A673 (cell line): ENCODE measurements around the gene MYLK3. TPM values are rescaled to one million over a fixed set of nuclear protein-coding genes. Genes with fewer than 3 reads are reported as not detected.

Experiments used
- BruUV-seq: library from RNA; stranded (reverse); fragments of 400-500 nt; replicated peaks from 2 replicates; lab custom pipeline; 2021; lab: Mats Ljungman, UMichigan
- CTCF ChIA-PET: fragments of 300-600 bp; sonication (Branson Sonifier 250); formaldehyde crosslinking; loops from one replicate; lab custom pipeline; 2022; ENCODE audit warnings: antibody characterized with exemption; lab: Charles Lee
- POLR2A ChIA-PET: fragments of 300-600 bp; sonication (Branson Sonifier 250); formaldehyde crosslinking; loops from one replicate; lab custom pipeline; 2022; ENCODE audit warnings: antibody characterized with exemption; ENCODE audit not compliant: low non-redundant PET; lab: Charles Lee
- DNase-seq: peaks from one replicate; pipeline ENCODE4 v3.0.0-alpha.2; 2015; ENCODE audit warnings: low spot score
- H3K27ac ChIP-seq: fragments of 200-600 bp; sonication (generic); 2 replicates; pipeline ENCODE4 v1.5.1; 2016; ENCODE audit warnings: mixed run types, low read depth, mild to moderate bottlenecking, mixed read lengths, antibody characterized with exemption, low read length; ENCODE audit not compliant: poor library complexity, severe bottlenecking
- H3K27me3 ChIP-seq: fragments of 200-600 bp; sonication (generic); replicated peaks from 2 replicates; pipeline ENCODE4 v1.6.1; 2017; ENCODE audit warnings: mixed run types, low read depth, mild to moderate bottlenecking, mixed read lengths, antibody characterized with exemption, low read length; ENCODE audit not compliant: insufficient read depth, poor library complexity
- H3K36me3 ChIP-seq: fragments of 200-600 bp; sonication (generic); 2 replicates; pipeline ENCODE4 v1.6.1; 2016; ENCODE audit warnings: mixed run types, mild to moderate bottlenecking, mixed read lengths, antibody characterized with exemption, low read length; ENCODE audit not compliant: insufficient read depth, poor library complexity, severe bottlenecking
- H3K4me1 ChIP-seq: fragments of 200-600 bp; sonication (generic); 2 replicates; pipeline ENCODE4 v1.6.1; 2017; ENCODE audit warnings: mixed run types, mild to moderate bottlenecking, mixed read lengths, antibody characterized with exemption, low read length; ENCODE audit not compliant: insufficient read depth, poor library complexity, severe bottlenecking
- H3K4me3 ChIP-seq: fragments of 200-600 bp; sonication (generic); 2 replicates; pipeline ENCODE4 v1.5.1; 2016; ENCODE audit warnings: low read depth, mixed run types, mild to moderate bottlenecking, mixed read lengths, low read length; ENCODE audit not compliant: poor library complexity, severe bottlenecking
- H3K9me3 ChIP-seq: fragments of 200-600 bp; sonication (generic); 2 replicates; pipeline ENCODE4 v1.6.1; 2016; ENCODE audit warnings: mixed run types, low read depth, mild to moderate bottlenecking, mixed read lengths, antibody characterized with exemption, low read length; ENCODE audit not compliant: poor library complexity, severe bottlenecking
- CTCF ChIP-seq: fragments of 300-800, 200-600 bp; sonication (generic); conservative IDR thresholded peaks from 2 replicates; pipeline ENCODE4 v1.5.1; 2017; ENCODE audit warnings: low read depth, mild to moderate bottlenecking, antibody characterized with exemption, low read length, moderate library complexity, mixed read lengths
- EZH2 ChIP-seq: fragments of 200-600 bp; sonication (generic); IDR thresholded peaks from 2 replicates; pipeline ENCODE4 v1.6.1; 2017; ENCODE audit warnings: borderline replicate concordance, low read depth, mild to moderate bottlenecking, mixed read lengths, antibody characterized with exemption, low read length; ENCODE audit not compliant: poor library complexity, severe bottlenecking
- intact Hi-C: fragments of 100-400 bp; cut with micrococcal nuclease; formaldehyde crosslinking; loops from one replicate; pipeline ENCODE4 v1.10.0; 2022; ENCODE audit not compliant: unreplicated experiment
- total RNA-seq: library from RNA; stranded (reverse); gene quantifications from 2 replicates; pipeline ENCODE4 v1.2.3, GENCODE V29; 2021

The MYLK3 gene
- total RNA-seq, 1 experiment from 2014 or later = 0.77 TPM

- Histone ChIP-seq H3K36me3 (no peaks in the 10 kb centered on the region), H3K27me3 (no peaks in the 10 kb centered on the region), H3K27ac (no peak overlapping the region), H3K9me3 (no peaks in the 10 kb centered on the region), H3K4me1 (no peaks in the 10 kb centered on the region), H3K4me3 (no peak overlapping the region)
- CTCF ChIA-PET = no interaction called here
- no peak for TF ChIP-seq CTCF
- no peak for TF ChIP-seq EZH2
- POLR2A ChIA-PET = no interaction called here
- no peak for DNase-seq
- intact Hi-C loops = no loop called here
- BruUV-seq = no TSS peak
These were observed 16.2 kb downstream of the MYLK3 start for GRCh38 chr16:46731691-46732555.

GRCh38 chr16:46730801-46731690 is 17.1 kb downstream of the MYLK3 start:
- no TSS peak for BruUV-seq
- Histone ChIP-seq H3K36me3 (no peaks in the 10 kb centered on the region), H3K27ac (no peak overlapping the region), H3K4me3 (no peak overlapping the region), H3K27me3 (no peaks in the 10 kb centered on the region), H3K9me3 (no peaks in the 10 kb centered on the region), H3K4me1 (no peaks in the 10 kb centered on the region)
- intact Hi-C loops = no loop called here
- CTCF ChIA-PET = no interaction called here
- TF ChIP-seq CTCF (no peak), EZH2 (no peak)
- POLR2A ChIA-PET = no interaction called here
- no peak for DNase-seq

GRCh38 chr16:46730126-46730525 is 18.0 kb downstream of the MYLK3 start:
- Histone ChIP-seq H3K36me3 (no peaks in the 10 kb centered on the region), H3K4me3 (no peak overlapping the region), H3K4me1 (no peaks in the 10 kb centered on the region), H3K27me3 (no peaks in the 10 kb centered on the region), H3K27ac (no peak overlapping the region), H3K9me3 (peaks cover under 1% of the 10 kb centered on the region)
- TF ChIP-seq CTCF (no peak), EZH2 (no peak)
- no peak for DNase-seq
- ChIA-PET POLR2A (no interaction called here), CTCF (no interaction called here)
- intact Hi-C loops = no loop called here
- BruUV-seq = no TSS peak
